B cell (primary cell): ENCODE measurements around the gene AP1S2. TPM values are rescaled to one million over a fixed set of nuclear protein-coding genes. Genes with fewer than 3 reads are reported as not detected.

Experiments used
- ATAC-seq: fragments of 200-7000 bp; cut with Tn5 transposase; one replicate; pipeline ENCODE4 v1.10.0; 2021; ENCODE audit warnings: low read depth, mild to moderate bottlenecking, moderate number of reproducible peaks, moderate library complexity
- CTCF ChIA-PET: fragments of 350-600 bp; sonication (Branson Sonifier 250); formaldehyde crosslinking; loops from one replicate; lab custom pipeline; 2021; ENCODE audit warnings: antibody characterized with exemption, inconsistent platforms; lab: Charles Lee
- POLR2A ChIA-PET: fragments of 350-600 bp; sonication (Branson Sonifier 250); formaldehyde crosslinking; loops from one replicate; lab custom pipeline; 2021; ENCODE audit warnings: antibody characterized with exemption; lab: Charles Lee
- DNase-seq: peaks from one replicate; pipeline ENCODE4 v3.0.0; 2013
- H2AFZ ChIP-seq: 2 replicates; pipeline ENCODE4 v1.6.1; 2012; ENCODE audit warnings: mild to moderate bottlenecking, low read depth, low read length; ENCODE audit not compliant: insufficient read depth, poor library complexity, severe bottlenecking
- H3K27ac ChIP-seq, 2 donors: 1 replicate in 1 of 2; 2 replicates in 1 of 2; pipeline ENCODE4 v1.5.1; 2012 to 2013; ENCODE audit warnings: low read length in 2 of 2, mild to moderate bottlenecking in 2 of 2, moderate library complexity in 1 of 2
- H3K27me3 ChIP-seq, 4 experiments: fragments of 200-600 bp in 1 of 4; sonication (generic) in 1 of 4; replicated peaks in 1 of 4; 1 replicate in 2 of 4; 2 replicates in 2 of 4; pipeline versions ENCODE4 v1.6.1 to v1.7.0; 2013 to 2016; ENCODE audit warnings: low read length in 3 of 4, mild to moderate bottlenecking in 2 of 4, mixed read lengths in 1 of 4, moderate library complexity in 1 of 4; ENCODE audit not compliant: insufficient read depth in 4 of 4, control insufficient read depth in 3 of 4; ENCODE audit errors: control extremely low read depth in 1 of 4
- H3K36me3 ChIP-seq, 2 experiments: replicated peaks in 1 of 2; 1 replicate in 1 of 2; 2 replicates in 1 of 2; pipeline versions ENCODE4 v1.6.1 to v1.7.1; 2013; ENCODE audit warnings: low read length in 1 of 2; ENCODE audit not compliant: insufficient read depth in 2 of 2, control insufficient read depth in 1 of 2; ENCODE audit errors: control extremely low read depth in 1 of 2, extremely low read depth in 1 of 2
- H3K4me1 ChIP-seq, 2 donors: fragments of 200-600 bp in 1 of 2; sonication (generic) in 1 of 2; 1 replicate in 1 of 2; 2 replicates in 1 of 2; pipeline versions ENCODE4 v1.5.1 to v1.6.1; 2013 to 2017; ENCODE audit warnings: low read length in 2 of 2; ENCODE audit not compliant: control insufficient read depth in 2 of 2, insufficient read depth in 2 of 2
- H3K4me2 ChIP-seq: replicated peaks from 2 replicates; pipeline ENCODE3; 2012; ENCODE audit warnings: mild to moderate bottlenecking, low read depth, low read length; ENCODE audit not compliant: poor library complexity, severe bottlenecking
- H3K4me3 ChIP-seq, 5 experiments: fragments of 200-600 bp in 1 of 5; sonication (generic) in 1 of 5; 1 replicate in 3 of 5; 2 replicates in 2 of 5; pipeline versions ENCODE4 v1.5.1 to v1.7.0; 2011 to 2016; ENCODE audit warnings: low read length in 4 of 5, mild to moderate bottlenecking in 4 of 5, low read depth in 2 of 5, control low read depth in 1 of 5, moderate library complexity in 1 of 5; ENCODE audit not compliant: insufficient read depth in 1 of 5; ENCODE audit errors: control extremely low read depth in 1 of 5, extremely low read depth in 1 of 5
- H3K79me2 ChIP-seq: fragments of 200-600 bp; sonication (generic); one replicate; pipeline ENCODE4 v1.6.0; 2016; ENCODE audit warnings: low read length; ENCODE audit not compliant: control insufficient read depth, insufficient read depth
- H3K9ac ChIP-seq: fragments of 200-600 bp; sonication (generic); 2 replicates; pipeline ENCODE4 v1.6.1; 2017; ENCODE audit warnings: mild to moderate bottlenecking, low read length, moderate library complexity
- H3K9me3 ChIP-seq, 3 donors: one replicate each; pipeline versions ENCODE4 v1.6.1 to v1.7.1; 2013; ENCODE audit warnings: low read length in 2 of 3; ENCODE audit not compliant: control insufficient read depth in 2 of 3, insufficient read depth in 1 of 3; ENCODE audit errors: control extremely low read depth in 1 of 3
- H4K20me1 ChIP-seq: 2 replicates; pipeline ENCODE4 v1.6.0; 2012; ENCODE audit warnings: mild to moderate bottlenecking, low read length; ENCODE audit not compliant: insufficient read depth, control insufficient read depth, poor library complexity, severe bottlenecking
- H3K27ac Mint-ChIP-seq: one replicate; pipeline ENCODE4 v1.8.0; 2021; ENCODE audit warnings: mixed read lengths
- H3K27me3 Mint-ChIP-seq: one replicate; pipeline ENCODE4 v1.8.0; 2021; ENCODE audit warnings: mixed read lengths
- H3K4me1 Mint-ChIP-seq: one replicate; pipeline ENCODE4 v1.8.0; 2021; ENCODE audit warnings: mixed read lengths
- H3K4me3 Mint-ChIP-seq: one replicate; pipeline ENCODE4 v1.8.0; 2021; ENCODE audit warnings: mixed read lengths
- H3K9me3 Mint-ChIP-seq: one replicate; pipeline ENCODE4 v1.8.0; 2022; ENCODE audit warnings: mixed read lengths; ENCODE audit not compliant: insufficient read depth
- CTCF ChIP-seq: fragments of 200-600 bp; IDR thresholded peaks from one replicate; pipeline ENCODE4 v1.8.0; 2022; ENCODE audit warnings: antibody characterized with exemption, mild to moderate bottlenecking
- EZH2 ChIP-seq: IDR thresholded peaks from 2 replicates; pipeline ENCODE4 v1.6.1; 2012; ENCODE audit warnings: borderline replicate concordance, low read depth, mild to moderate bottlenecking, moderate library complexity, low read length; ENCODE audit not compliant: insufficient read depth, poor library complexity, severe bottlenecking
- WGBS: methylation state at CpG from one replicate; pipeline ENCODE4 v1.1.5; 2013; ENCODE audit warnings: missing lambda C conversion rate; ENCODE audit not compliant: insufficient coverage; 5-methylcytosine and 5-hydroxymethylcytosine counted together
- intact Hi-C: fragments of 100-400 bp; cut with micrococcal nuclease; formaldehyde crosslinking; loops from one replicate; pipeline ENCODE4 v1.10.0; 2022
- polyA plus RNA-seq: library from polyadenylated mRNA; depleted of rRNA; stranded (reverse); fragments of >200 nt; gene quantifications from 2 replicates; pipeline ENCODE4 v1.2.3, GENCODE V29; 2012
- total RNA-seq, 2 donors: library from RNA; stranded (reverse); fragments of 120-200 nt in 1 of 2; gene quantifications; 1 replicate in 1 of 2; 2 replicates in 1 of 2; pipeline versions ENCODE4 v1.2.3 to v1.2.4, GENCODE V29; 2013 to 2022

Gene AP1S2
- total and polyA plus RNA-seq, 2 donors (not counting 1 experiment from before 2014, with no cell fraction given) = 23.9 to 37.8 TPM

- Histone ChIP-seq H3K4me2 (no peak overlapping the region), H3K36me3 (no peaks in the 10 kb centered on the region), H3K4me3 (no peak overlapping the region), H4K20me1 (no peaks in the 10 kb centered on the region), H2AFZ (no peak overlapping the region), H3K27me3 (no peaks in the 10 kb centered on the region), H3K27ac (no peak overlapping the region), H3K79me2 (no peaks in the 10 kb centered on the region), H3K4me1 (peaks cover 0 to 3% of the 10 kb centered on the region in 2 donors), H3K9ac (no peak overlapping the region), H3K9me3 (peaks cover 0 to 8% (median 0%) of the 10 kb centered on the region in 3 donors)
- Mint-ChIP-seq H3K27ac (no peak overlapping the region), H3K9me3 (no peaks in the 10 kb centered on the region), H3K27me3 (no peaks in the 10 kb centered on the region), H3K4me3 (no peak overlapping the region), H3K4me1 (peaks cover 10% of the 10 kb centered on the region)
- CTCF ChIA-PET = no interaction called here
- TF ChIP-seq CTCF = no peak
- no peak for TF ChIP-seq EZH2
- POLR2A ChIA-PET = no interaction called here
- intact Hi-C loops = no loop called here
- 90% methylated on average over 2 of the region's 4 CpGs for WGBS
- DNase-seq = no peak
- ATAC-seq = no peak
Measured at GRCh38 chrX:15877380-15877779, 22.8 kb upstream of the AP1S2 start.

- no peak for ATAC-seq
- Histone ChIP-seq H4K20me1 (no peaks in the 10 kb centered on the region), H3K4me3 (no peak overlapping the region), H3K27ac (no peak overlapping the region), H3K9me3 (peaks cover 0 to 7% (median 0%) of the 10 kb centered on the region in 3 donors), H3K4me2 (no peak overlapping the region), H3K9ac (no peak overlapping the region), H3K4me1 (no peaks in the 10 kb centered on the region), H2AFZ (no peak overlapping the region), H3K79me2 (no peaks in the 10 kb centered on the region), H3K27me3 (no peaks in the 10 kb centered on the region), H3K36me3 (no peaks in the 10 kb centered on the region)
- Mint-ChIP-seq H3K4me1 (peaks cover 1% of the 10 kb centered on the region), H3K9me3 (no peaks in the 10 kb centered on the region), H3K27ac (no peak overlapping the region), H3K27me3 (no peaks in the 10 kb centered on the region), H3K4me3 (no peak overlapping the region)
- DNase-seq = no peak
- ChIA-PET CTCF (no interaction called here), POLR2A (no interaction called here)
- WGBS = 100% methylated on average over 1 of the region's 3 CpGs
- no peak for TF ChIP-seq CTCF
- TF ChIP-seq EZH2 = no peak
- intact Hi-C loops = no loop called here
Measured at GRCh38 chrX:15874672-15875071, 20.1 kb upstream of the AP1S2 start.
